Dedifferentiated amniotic fluid mesenchymal stem cell (primary cell): Measurements from ENCODE around the gene EPHA8.

Experiments used
- DNase-seq: peaks from one replicate; pipeline ENCODE4 v3.0.0-alpha.2; 2016; ENCODE audit errors: extremely low spot score

EPHA8 gene

GRCh38 chr1:22592919-22593790 lies 29.9 kb downstream of the EPHA8 start:
- DNase-seq: no peak

- DNase-seq: no peak
Measured at GRCh38 chr1:22594396-22594795, 31.1 kb downstream of the EPHA8 start.

GRCh38 chr1:22595108-22595507 lies 31.8 kb downstream of the EPHA8 start:
- no peak for DNase-seq

- DNase-seq: no peak
Measured at GRCh38 chr1:22597301-22597965, 34.1 kb downstream of the EPHA8 start.

- DNase-seq: no peak
Measured at GRCh38 chr1:22597996-22598395, 34.7 kb downstream of the EPHA8 start.

- no peak for DNase-seq
Measured at GRCh38 chr1:22598736-22599135, 35.4 kb downstream of the EPHA8 start.

GRCh38 chr1:22600071-22600816 lies 37.0 kb downstream of the EPHA8 start:
- DNase-seq: no peak

- no peak for DNase-seq
Measured at GRCh38 chr1:22600817-22601605, 37.7 kb downstream of the EPHA8 start.

- DNase-seq: no peak
Measured at GRCh38 chr1:22601610-22602009, 38.3 kb downstream of the EPHA8 start.

GRCh38 chr1:22602060-22602740 lies 38.9 kb downstream of the EPHA8 start:
- no peak for DNase-seq

GRCh38 chr1:22606161-22606560 lies 42.9 kb downstream of the EPHA8 start:
- no peak for DNase-seq

- no peak for DNase-seq
Measured at GRCh38 chr1:22607154-22607553, 43.9 kb downstream of the EPHA8 start.

- DNase-seq: no peak
Measured at GRCh38 chr1:22608361-22608760, 45.1 kb downstream of the EPHA8 start.

- no peak for DNase-seq
Measured at GRCh38 chr1:22609291-22609690, 46.0 kb downstream of the EPHA8 start.

- no peak for DNase-seq
Measured at GRCh38 chr1:22611530-22611947, 48.2 kb downstream of the EPHA8 start.

GRCh38 chr1:22612671-22613571 lies 49.6 kb downstream of the EPHA8 start:
- no peak for DNase-seq

GRCh38 chr1:22613572-22613918 lies 50.3 kb downstream of the EPHA8 start:
- DNase-seq: no peak

- DNase-seq: no peak
Measured at GRCh38 chr1:22613951-22614350, 50.7 kb downstream of the EPHA8 start.

GRCh38 chr1:22615886-22616285 lies 52.6 kb downstream of the EPHA8 start:
- DNase-seq: no peak

GRCh38 chr1:22616571-22616970 lies 53.3 kb downstream of the EPHA8 start:
- DNase-seq: no peak
